Vagina (tissue), 2 donors: Measurements from ENCODE around the gene GMEB1.

Experiments
- CTCF ChIP-seq, 3 experiments: fragments of 450-650 bp in 2 of 3; fragments of 200-600 bp in 1 of 3; sonication (generic) in 1 of 3; IDR thresholded peaks; one replicate each; pipeline ENCODE4 v1.5.1; 2017 to 2019; ENCODE audit warnings: antibody characterized with exemption in 3 of 3, mild to moderate bottlenecking in 2 of 3, moderate library complexity in 2 of 3
- POLR2A ChIP-seq, 2 donors: fragments of 450-650 bp; IDR thresholded peaks; one replicate each; pipeline ENCODE4 v1.6.1; 2017; ENCODE audit warnings: antibody characterized with exemption in 2 of 2, mild to moderate bottlenecking in 2 of 2, moderate library complexity in 2 of 2

GRCh38 chr1:28684937-28685336, 16.4 kb downstream of the GMEB1 start:
- TF ChIP-seq CTCF (IDR thresholded peaks at IDR 0.05) (no peak), POLR2A (IDR thresholded peaks at IDR 0.05) (no peak)
